WTC11 (cell line): Measurements from ENCODE around the gene SLC25A40.

Experiments
- KAT7 ChIP-seq: sonication (generic); formaldehyde crosslinking; IDR thresholded peaks from 2 replicates; pipeline ENCODE4 v1.8.1; 2023; ENCODE audit warnings: missing genetic modification reagents, mild to moderate bottlenecking, borderline replicate concordance
- TF ChIP-seq, protein P1 (sequence below): sonication (generic); formaldehyde crosslinking; IDR thresholded peaks from 2 replicates; pipeline ENCODE4 v1.8.1; 2022; ENCODE audit warnings: low read depth, missing genetic modification reagents, borderline replicate concordance
- TF ChIP-seq, protein P2 (sequence below): fragments of 200-600 bp; IDR thresholded peaks from 2 replicates; pipeline ENCODE4 v1.8.0; 2022; ENCODE audit warnings: antibody characterized with exemption
- TF ChIP-seq, protein P3 (sequence below): fragments of 250-450 bp; sonication (Bioruptor Pico); IDR thresholded peaks from 2 replicates; pipeline ENCODE4 v2.1.2; 2022; ENCODE audit warnings: mild to moderate bottlenecking, moderate library complexity

DNA sequence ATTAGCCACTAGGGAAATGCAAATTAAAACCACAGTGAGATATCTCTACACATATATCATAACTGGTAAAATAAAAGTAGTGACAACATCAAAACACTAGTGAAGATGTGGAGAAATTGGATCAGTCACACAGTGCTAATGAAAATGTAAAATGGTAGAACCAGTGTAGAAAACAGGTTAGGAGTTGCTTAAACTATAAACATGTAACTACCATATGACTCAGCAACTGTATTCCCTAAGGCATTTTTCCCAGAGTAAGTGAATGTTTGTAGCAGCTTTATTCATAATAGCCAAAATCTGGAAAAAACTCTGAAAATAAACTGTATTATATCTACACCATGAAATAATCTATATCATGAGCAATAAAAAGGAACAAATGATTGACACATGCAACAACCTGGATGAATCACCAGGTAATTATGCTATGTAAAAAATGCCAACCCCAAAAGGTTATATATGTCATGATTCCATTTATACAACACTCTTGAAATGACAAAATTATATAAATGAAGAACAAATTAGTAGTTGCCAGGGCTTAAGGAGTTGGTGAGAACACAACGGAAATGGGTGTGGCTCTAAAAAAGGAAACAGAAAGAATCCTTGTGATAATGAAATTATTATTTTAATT lies 22.8 kb downstream of the SLC25A40 start:
- TF ChIP-seq KAT7 (CRISPR knock-in tag) = no peak
- TF ChIP-seq, protein P1, sequence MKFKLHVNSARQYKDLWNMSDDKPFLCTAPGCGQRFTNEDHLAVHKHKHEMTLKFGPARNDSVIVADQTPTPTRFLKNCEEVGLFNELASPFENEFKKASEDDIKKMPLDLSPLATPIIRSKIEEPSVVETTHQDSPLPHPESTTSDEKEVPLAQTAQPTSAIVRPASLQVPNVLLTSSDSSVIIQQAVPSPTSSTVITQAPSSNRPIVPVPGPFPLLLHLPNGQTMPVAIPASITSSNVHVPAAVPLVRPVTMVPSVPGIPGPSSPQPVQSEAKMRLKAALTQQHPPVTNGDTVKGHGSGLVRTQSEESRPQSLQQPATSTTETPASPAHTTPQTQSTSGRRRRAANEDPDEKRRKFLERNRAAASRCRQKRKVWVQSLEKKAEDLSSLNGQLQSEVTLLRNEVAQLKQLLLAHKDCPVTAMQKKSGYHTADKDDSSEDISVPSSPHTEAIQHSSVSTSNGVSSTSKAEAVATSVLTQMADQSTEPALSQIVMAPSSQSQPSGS (CRISPR knock-in tag) = no peak
- TF ChIP-seq, protein P2, sequence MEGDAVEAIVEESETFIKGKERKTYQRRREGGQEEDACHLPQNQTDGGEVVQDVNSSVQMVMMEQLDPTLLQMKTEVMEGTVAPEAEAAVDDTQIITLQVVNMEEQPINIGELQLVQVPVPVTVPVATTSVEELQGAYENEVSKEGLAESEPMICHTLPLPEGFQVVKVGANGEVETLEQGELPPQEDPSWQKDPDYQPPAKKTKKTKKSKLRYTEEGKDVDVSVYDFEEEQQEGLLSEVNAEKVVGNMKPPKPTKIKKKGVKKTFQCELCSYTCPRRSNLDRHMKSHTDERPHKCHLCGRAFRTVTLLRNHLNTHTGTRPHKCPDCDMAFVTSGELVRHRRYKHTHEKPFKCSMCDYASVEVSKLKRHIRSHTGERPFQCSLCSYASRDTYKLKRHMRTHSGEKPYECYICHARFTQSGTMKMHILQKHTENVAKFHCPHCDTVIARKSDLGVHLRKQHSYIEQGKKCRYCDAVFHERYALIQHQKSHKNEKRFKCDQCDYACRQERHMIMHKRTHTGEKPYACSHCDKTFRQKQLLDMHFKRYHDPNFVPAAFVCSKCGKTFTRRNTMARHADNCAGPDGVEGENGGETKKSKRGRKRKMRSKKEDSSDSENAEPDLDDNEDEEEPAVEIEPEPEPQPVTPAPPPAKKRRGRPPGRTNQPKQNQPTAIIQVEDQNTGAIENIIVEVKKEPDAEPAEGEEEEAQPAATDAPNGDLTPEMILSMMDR = no peak
- TF ChIP-seq, protein P3, sequence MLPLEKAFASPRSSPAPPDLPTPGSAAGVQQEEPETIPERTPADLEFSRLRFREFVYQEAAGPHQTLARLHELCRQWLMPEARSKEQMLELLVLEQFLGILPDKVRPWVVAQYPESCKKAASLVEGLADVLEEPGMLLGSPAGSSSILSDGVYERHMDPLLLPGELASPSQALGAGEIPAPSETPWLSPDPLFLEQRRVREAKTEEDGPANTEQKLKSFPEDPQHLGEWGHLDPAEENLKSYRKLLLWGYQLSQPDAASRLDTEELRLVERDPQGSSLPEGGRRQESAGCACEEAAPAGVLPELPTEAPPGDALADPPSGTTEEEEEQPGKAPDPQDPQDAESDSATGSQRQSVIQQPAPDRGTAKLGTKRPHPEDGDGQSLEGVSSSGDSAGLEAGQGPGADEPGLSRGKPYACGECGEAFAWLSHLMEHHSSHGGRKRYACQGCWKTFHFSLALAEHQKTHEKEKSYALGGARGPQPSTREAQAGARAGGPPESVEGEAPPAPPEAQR = no peak
